ENCODE data around the gene PLAU.

PLAU gene

DNA sequence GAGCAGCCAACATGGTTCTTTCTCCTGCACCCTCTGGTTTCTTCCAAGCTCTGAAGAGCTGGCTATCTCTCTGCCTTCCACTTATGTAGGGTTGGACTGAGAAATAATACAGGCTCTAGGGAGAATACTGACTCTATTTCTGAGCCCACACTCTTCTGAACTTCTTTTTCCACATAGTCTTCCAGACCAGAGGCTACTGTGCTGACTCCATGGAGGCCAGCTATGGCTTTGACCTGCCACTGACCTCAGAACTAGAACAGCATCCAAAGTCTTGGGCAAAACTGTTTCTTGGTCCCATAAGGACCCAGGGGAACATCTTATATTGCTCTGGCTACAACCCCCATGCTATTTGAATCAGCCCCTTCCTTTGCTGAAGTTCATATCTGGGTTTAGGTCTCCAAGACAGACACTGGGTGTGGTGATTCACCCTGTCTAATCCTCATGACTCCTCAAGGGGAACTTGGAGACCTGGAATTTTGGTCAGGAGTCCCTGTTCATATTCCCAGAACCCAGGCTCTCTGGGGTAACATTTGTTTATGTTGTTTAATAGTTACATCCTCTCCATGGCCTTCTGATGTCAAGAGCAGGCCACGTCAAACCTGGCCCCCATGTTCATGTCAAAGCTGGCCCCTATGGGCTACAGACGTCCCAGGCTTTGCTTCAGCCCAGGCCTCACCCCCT, 12.1 kb upstream of the PLAU start:
- H3K4me3 ChIP-seq (ENCODE audit: low read length): no peak overlapping the region
- TF ChIP-seq ZNF274 (IDR thresholded peaks at IDR 0.05; ENCODE audit: low read depth, low read length): no peak

DNA sequence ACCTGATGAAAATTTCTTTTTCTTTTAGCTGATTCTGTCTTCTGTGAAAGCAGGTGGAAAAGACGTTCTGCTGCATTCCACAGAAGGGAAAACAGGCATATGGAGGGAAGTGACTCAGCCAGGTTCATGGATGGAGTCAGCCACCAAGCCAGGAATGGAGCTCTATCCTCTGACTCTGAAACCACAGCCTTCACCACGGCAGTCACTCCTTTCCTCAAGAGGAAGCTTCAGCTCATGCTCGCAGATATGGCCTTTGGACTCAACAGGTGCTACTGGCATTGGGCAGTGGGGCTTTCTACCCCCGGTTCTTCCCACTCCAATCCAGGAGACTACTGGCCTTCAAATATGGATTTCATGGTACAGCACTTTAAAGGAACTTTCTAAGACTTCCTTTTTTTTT, 11.5 kb upstream of the PLAU start:
- no peak for TF ChIP-seq ZNF274 (IDR thresholded peaks at IDR 0.05; ENCODE audit: low read depth, low read length)
- H3K4me3 ChIP-seq (ENCODE audit: low read length): no peak overlapping the region

GRCh38 chr10:73900064-73900463, 10.9 kb upstream of the PLAU start:
- TF ChIP-seq ZNF274 (IDR thresholded peaks at IDR 0.05; ENCODE audit: low read depth, low read length): no peak
- H3K4me3 ChIP-seq (ENCODE audit: low read length): no peak overlapping the region

- no peak for TF ChIP-seq ZNF274 (IDR thresholded peaks at IDR 0.05; ENCODE audit: low read depth, low read length)
- H3K4me3 ChIP-seq (ENCODE audit: low read length): no peak overlapping the region
These were observed 9.7 kb upstream of the PLAU start for GRCh38 chr10:73901261-73901660.

DNA sequence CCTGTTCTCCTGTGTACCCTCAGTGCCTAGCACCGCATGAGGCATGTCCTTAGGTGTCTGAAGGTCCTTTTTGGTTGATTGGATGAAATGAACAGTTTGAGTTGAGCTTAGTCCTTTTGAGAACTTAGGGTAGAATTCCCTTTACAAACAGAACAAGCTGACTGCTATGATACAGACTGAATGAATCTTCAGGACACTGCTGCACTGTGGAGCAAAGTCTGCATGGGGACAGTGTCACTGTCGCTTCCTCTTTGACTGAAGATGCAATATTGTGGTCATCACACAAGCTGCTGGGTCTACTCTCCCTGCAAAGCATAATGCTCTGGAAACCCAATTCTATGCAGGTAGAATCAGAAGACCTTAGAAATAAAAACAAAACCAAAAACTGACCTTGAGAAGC, 8.6 kb upstream of the PLAU start:
- no peak for TF ChIP-seq ZNF274 (IDR thresholded peaks at IDR 0.05; ENCODE audit: low read depth, low read length)
- no peak overlapping the region for H3K4me3 ChIP-seq (ENCODE audit: low read length)

DNA sequence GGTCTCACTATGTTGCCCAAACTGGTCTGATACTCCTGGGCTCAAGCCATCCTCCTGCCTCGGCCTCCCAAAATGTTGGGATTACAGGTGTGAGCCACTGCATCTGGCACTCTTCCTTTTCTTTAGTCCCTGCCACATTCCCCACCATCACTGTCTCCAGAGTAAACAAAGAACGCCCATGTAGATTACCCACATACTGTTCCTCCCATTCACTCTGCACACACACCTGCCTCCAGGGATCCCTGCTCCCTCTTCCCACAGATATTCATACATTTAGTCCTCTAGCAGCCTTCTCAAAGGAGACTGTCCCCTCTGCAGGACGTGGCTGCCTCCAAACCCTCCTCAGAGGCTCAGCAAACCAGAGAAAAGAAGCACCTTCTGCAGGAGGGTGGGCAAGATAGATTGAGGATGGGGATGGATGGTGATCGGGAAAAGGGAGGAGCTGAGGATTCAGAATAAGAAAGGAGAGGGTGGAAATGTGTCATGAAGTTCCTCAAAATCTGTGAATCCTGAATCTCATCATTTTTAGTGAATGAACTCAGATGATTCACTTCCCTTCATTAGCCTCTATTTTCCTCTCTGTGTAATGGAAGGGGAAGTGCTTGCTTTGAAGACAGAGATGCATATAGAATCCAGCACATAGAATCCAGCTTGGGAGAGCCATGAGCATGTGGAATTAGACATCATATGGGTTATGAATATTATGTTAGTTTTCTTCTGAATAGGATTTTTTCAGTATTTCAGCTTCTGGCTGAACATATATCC, 5.5 kb upstream of the PLAU start:
- H3K4me3 ChIP-seq (ENCODE audit: low read length): no peak overlapping the region
- TF ChIP-seq ZNF274 (IDR thresholded peaks at IDR 0.05; ENCODE audit: low read depth, low read length): no peak

DNA sequence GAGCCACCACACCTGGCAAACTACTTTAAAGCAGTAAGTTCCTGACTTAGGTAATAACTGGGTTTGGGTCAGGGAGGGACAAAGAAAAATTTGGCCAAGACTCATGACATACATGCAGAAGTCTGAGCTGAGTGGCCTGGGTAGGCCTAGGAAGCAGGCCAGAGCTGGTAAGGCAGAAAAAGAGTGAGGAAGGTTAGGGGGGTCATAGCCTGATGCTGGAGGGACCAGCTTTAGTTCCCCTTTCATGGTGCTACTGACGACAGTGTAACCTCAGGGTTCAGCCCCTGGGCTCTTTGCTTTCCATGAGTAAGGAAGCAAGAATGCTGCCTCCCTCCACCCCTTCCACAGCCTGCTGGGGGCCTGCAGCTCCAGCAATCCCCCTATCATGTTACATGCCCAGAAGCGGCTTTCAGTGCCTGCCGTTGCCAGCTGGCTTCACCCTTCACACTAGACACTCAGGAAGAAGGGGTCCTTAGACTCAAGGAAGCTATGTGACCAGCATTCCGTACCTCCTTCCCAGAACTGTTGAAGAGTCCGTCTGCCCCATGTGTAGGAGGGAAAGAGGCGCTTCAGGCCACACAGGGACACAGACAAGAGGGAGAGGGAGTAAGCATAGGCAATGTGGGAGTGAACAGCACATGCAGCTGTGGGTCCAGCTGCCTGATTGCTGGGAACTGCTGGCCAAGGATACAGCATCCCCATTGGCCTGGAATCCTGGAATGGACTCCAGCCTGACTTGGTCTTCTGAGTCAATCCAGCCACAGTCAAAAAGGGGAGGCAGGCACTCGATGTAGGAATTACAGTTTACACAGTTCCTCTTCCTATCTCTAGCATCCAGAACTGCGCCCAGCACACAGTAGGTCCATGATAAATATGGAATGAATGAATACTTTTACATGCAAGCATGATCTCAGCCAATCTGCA, 4.1 kb upstream of the PLAU start:
- no peak overlapping the region for H3K4me3 ChIP-seq (ENCODE audit: low read length)
- TF ChIP-seq ZNF274 (IDR thresholded peaks at IDR 0.05; ENCODE audit: low read depth, low read length): no peak

- no peak overlapping the region for H3K4me3 ChIP-seq (ENCODE audit: low read length)
- TF ChIP-seq ZNF274 (IDR thresholded peaks at IDR 0.05; ENCODE audit: low read depth, low read length): no peak
These were observed 3.0 kb upstream of the PLAU start for GRCh38 chr10:73907841-73908517.

GRCh38 chr10:73908853-73909539, 1.9 kb upstream of the PLAU start:
- no peak overlapping the region for H3K4me3 ChIP-seq (ENCODE audit: low read length)
- no peak for TF ChIP-seq ZNF274 (IDR thresholded peaks at IDR 0.05; ENCODE audit: low read depth, low read length)

DNA sequence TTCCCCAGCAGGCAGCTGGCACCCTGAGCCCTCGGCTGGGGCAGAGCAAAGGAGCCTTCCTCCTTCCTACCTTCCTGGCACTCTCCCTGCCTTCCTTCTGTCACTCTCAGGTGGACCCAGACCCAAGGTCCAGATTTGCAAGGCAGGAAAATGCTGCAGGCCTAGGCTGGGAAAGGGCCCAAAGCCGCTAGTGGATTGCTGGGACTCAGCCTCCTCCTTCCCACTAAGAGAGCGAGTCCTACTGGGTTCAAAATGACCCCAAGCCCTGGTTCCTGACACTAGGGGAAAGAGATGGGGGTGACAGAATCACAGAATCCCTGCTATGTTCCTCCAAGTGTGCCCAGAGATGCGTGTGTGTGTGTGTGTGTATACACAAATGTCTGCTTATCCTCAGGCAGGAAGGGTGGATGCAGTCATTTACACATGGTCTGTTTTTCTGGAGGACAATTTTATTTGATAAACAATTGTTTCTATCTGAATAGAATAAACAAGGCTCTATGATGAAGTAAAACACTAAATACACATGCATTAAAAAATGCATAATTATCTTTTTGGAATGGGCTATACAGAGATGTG, 1.3 kb upstream of the PLAU start:
- TF ChIP-seq ZNF274 (IDR thresholded peaks at IDR 0.05; ENCODE audit: low read depth, low read length): no peak
- no peak overlapping the region for H3K4me3 ChIP-seq (ENCODE audit: low read length)

DNA sequence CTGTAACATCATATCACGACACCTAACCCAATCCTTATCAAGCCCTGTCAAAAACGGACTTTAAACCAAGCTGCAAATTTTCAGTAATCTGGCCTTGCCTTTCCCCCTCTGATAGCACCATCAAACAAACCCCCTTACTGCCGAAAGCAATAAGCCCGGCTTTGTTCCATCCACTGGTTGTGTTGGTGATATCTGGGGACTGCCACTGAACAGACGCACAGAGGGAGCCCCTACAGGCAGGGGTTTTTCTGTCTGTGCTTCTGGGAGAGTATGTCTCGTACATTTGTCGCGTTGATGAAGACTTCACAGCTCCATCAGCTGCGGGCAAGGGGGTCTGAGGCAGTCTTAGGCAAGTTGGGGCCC, 550 bp upstream of the PLAU start:
- TF ChIP-seq ZNF274 (IDR thresholded peaks at IDR 0.05; ENCODE audit: low read depth, low read length): no peak
- peak overlapping the region; percentile 30; the same call in 1 of the 2 replicates for H3K4me3 ChIP-seq (ENCODE audit: low read length)

GRCh38 chr10:73911553-73912004, 647 bp downstream of the PLAU start:
- TF ChIP-seq ZNF274 (IDR thresholded peaks at IDR 0.05; ENCODE audit: low read depth, low read length): no peak

DNA sequence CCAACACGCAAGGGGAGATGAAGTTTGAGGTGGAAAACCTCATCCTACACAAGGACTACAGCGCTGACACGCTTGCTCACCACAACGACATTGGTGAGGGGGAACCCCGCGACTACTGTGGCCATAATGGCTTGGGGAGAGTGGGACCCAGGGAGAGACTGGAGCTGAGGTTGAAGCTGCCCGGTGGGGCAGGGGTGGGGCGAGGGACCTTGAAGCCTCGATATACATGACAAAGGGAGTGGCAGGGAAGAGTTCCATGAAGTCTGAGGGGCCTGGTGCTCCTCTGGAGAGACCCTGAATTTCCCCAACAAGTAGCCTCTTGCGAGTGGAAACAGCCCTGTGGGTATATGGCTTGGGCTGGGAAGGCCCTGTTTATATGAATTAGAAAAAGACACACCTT, 3.1 kb downstream of the PLAU start:
- TF ChIP-seq ZNF274 (IDR thresholded peaks at IDR 0.05; ENCODE audit: low read depth, low read length): no peak
- H3K4me3 ChIP-seq (ENCODE audit: low read length): no peak overlapping the region

More at GRCh38 chr10:73911553-73912004, 647 bp downstream of the PLAU start:
- peak overlapping the region; percentile 30; the same call in 1 of the 2 replicates for H3K4me3 ChIP-seq (ENCODE audit: low read length)

Measured in GM08714 (cell line).